ENCODE measurements around the gene MAGI3. TPM values are rescaled to one million over a fixed set of nuclear protein-coding genes. Genes with fewer than 3 reads are reported as not detected.

Gene MAGI3
- total RNA-seq, 4 donors from 2014 or later: 2.8 to 4.1 (median 4.0) TPM

- intact Hi-C loops (cut with DNase I; ENCODE audit: low total_unique reads) (no loop called here), in situ Hi-C loops (cut with MboI; ENCODE audit: low sequenced_read_pairs in 4 of 4) (no loop called here)
- no peak for TF ChIP-seq POLR2A (IDR thresholded peaks at IDR 0.05)
- TF ChIP-seq CTCF (IDR thresholded peaks at IDR 0.05 in 4 of 5, conservative IDR thresholded peaks at IDR 0.05 in 1 of 5): no peak
- Histone ChIP-seq H3K4me3 (no peak overlapping the region), H3K4me1 (peaks cover 12 to 17% of the 10 kb centered on the region in 2 donors), H3K27ac (no peak overlapping the region), H3K9me3 (no peaks in the 10 kb centered on the region), H3K36me3 (no peaks in the 10 kb centered on the region), H3K27me3 (no peaks in the 10 kb centered on the region)
- no peak for DNase-seq
- no peak for ATAC-seq
Measured at GRCh38 chr1:113659035-113659434, 268.7 kb downstream of the MAGI3 start.

- in situ Hi-C loops (cut with MboI; ENCODE audit: low sequenced_read_pairs in 4 of 4) (no loop called here), intact Hi-C loops (cut with DNase I; ENCODE audit: low total_unique reads) (no loop called here)
- TF ChIP-seq CTCF (IDR thresholded peaks at IDR 0.05 in 4 of 5, conservative IDR thresholded peaks at IDR 0.05 in 1 of 5) (no peak), POLR2A (IDR thresholded peaks at IDR 0.05) (no peak)
- no peaks in the 10 kb centered on the region for H3K36me3 ChIP-seq
- H3K27ac ChIP-seq: no peak overlapping the region
- DNase-seq: no peak
- no peaks in the 10 kb centered on the region for H3K9me3 ChIP-seq
- peaks cover 12 to 17% of the 10 kb centered on the region in 2 donors for H3K4me1 ChIP-seq
- no peaks in the 10 kb centered on the region for H3K27me3 ChIP-seq
- no peak overlapping the region for H3K4me3 ChIP-seq
- no peak for ATAC-seq
Measured at GRCh38 chr1:113659556-113659955, 269.2 kb downstream of the MAGI3 start.

- Histone ChIP-seq H3K4me1 (peaks cover 12 to 17% of the 10 kb centered on the region in 2 donors), H3K4me3 (no peak overlapping the region), H3K27ac (no peak overlapping the region), H3K9me3 (no peaks in the 10 kb centered on the region), H3K36me3 (no peaks in the 10 kb centered on the region), H3K27me3 (no peaks in the 10 kb centered on the region)
- ATAC-seq: no peak
- TF ChIP-seq POLR2A (IDR thresholded peaks at IDR 0.05) (no peak), CTCF (IDR thresholded peaks at IDR 0.05 in 4 of 5, conservative IDR thresholded peaks at IDR 0.05 in 1 of 5) (no peak)
- intact Hi-C loops (cut with DNase I; ENCODE audit: low total_unique reads) (no loop called here), in situ Hi-C loops (cut with MboI; ENCODE audit: low sequenced_read_pairs in 4 of 4) (loop anchor here in 1 of 4 donors (10.0 kb wide), 1 partner anchor 515 kb away; no protein-coding TSS in a partner anchor)
- DNase-seq: no peak
Measured at GRCh38 chr1:113660088-113660487, 269.8 kb downstream of the MAGI3 start.

GRCh38 chr1:113662101-113662500, 271.8 kb downstream of the MAGI3 start:
- ATAC-seq (no peak), DNase-seq (no peak)
- in situ Hi-C loops (cut with MboI; ENCODE audit: low sequenced_read_pairs in 4 of 4) (loop anchor here in 1 of 4 donors (10.0 kb wide), 1 partner anchor 517 kb away; no protein-coding TSS in a partner anchor), intact Hi-C loops (cut with DNase I; ENCODE audit: low total_unique reads) (no loop called here)
- no peak overlapping the region for H3K27ac ChIP-seq
- no peaks in the 10 kb centered on the region for H3K36me3 ChIP-seq
- H3K27me3 ChIP-seq: no peaks in the 10 kb centered on the region
- TF ChIP-seq CTCF (IDR thresholded peaks at IDR 0.05 in 4 of 5, conservative IDR thresholded peaks at IDR 0.05 in 1 of 5): no peak
- TF ChIP-seq POLR2A (IDR thresholded peaks at IDR 0.05): no peak
- no peak overlapping the region for H3K4me3 ChIP-seq
- peaks cover 10 to 13% of the 10 kb centered on the region in 2 donors for H3K4me1 ChIP-seq
- no peaks in the 10 kb centered on the region for H3K9me3 ChIP-seq
